ENCODE measurements around the gene PDZRN3. TPM values are rescaled to one million over a fixed set of nuclear protein-coding genes. Genes with fewer than 3 reads are reported as not detected.

PDZRN3 gene
- total RNA-seq, 1 experiment from 2014 or later: 0.17 TPM

DNA sequence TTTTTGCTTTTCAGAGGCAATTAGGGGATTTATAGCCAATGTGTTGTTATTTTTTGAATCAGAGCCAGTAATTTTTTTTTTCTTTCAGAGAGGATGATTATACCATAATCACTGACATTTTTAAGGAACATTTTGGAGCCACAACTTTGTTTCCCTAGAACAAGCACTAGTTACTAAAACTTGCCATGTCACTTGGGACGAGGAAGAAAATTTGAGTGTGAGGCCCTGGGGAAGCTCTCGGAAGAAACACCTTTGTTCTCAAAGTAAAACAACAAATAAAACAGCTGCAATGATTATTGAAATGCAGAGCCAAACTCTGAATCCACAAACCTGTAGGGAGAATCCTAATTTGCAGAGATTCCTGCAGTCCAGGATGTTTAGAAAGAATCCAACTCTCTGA lies 69.7 kb downstream of the PDZRN3 start:
- POLR2A ChIA-PET: no interaction called here
- H3K4me3 ChIP-seq (replicated peaks in 1 of 2; ENCODE audit: low read depth in 1 of 2, low read length in 2 of 2): no peak overlapping the region

More for the DNA sequence above, 69.7 kb downstream of the PDZRN3 start:
- no peaks in the 10 kb centered on the region for H3K9me2 ChIP-seq (ENCODE audit: insufficient read depth)
- no peaks in the 10 kb centered on the region for H3K27me3 ChIP-seq (ENCODE audit: insufficient read depth, low read length)
- no peak overlapping the region for H2AFZ ChIP-seq (ENCODE audit: low read depth, low read length, poor library complexity, severe bottlenecking)
- DNase-seq (ENCODE audit: low read depth, low spot score): no peak
- intact Hi-C loops (cut with micrococcal nuclease): no loop called here
- H3K36me3 ChIP-seq (ENCODE audit: control insufficient read depth in 1 of 2, insufficient read depth in 2 of 2, low read length in 2 of 2): no peaks in the 10 kb centered on the region
- TF ChIP-seq TCF7L2 (IDR thresholded peaks at IDR 0.05; ENCODE audit: borderline replicate concordance, extremely low read depth, insufficient read depth, insufficient read length): no peak
- TF ChIP-seq EGR1 (IDR thresholded peaks at IDR 0.05; ENCODE audit: low read depth): no peak
- TF ChIP-seq, protein P1, sequence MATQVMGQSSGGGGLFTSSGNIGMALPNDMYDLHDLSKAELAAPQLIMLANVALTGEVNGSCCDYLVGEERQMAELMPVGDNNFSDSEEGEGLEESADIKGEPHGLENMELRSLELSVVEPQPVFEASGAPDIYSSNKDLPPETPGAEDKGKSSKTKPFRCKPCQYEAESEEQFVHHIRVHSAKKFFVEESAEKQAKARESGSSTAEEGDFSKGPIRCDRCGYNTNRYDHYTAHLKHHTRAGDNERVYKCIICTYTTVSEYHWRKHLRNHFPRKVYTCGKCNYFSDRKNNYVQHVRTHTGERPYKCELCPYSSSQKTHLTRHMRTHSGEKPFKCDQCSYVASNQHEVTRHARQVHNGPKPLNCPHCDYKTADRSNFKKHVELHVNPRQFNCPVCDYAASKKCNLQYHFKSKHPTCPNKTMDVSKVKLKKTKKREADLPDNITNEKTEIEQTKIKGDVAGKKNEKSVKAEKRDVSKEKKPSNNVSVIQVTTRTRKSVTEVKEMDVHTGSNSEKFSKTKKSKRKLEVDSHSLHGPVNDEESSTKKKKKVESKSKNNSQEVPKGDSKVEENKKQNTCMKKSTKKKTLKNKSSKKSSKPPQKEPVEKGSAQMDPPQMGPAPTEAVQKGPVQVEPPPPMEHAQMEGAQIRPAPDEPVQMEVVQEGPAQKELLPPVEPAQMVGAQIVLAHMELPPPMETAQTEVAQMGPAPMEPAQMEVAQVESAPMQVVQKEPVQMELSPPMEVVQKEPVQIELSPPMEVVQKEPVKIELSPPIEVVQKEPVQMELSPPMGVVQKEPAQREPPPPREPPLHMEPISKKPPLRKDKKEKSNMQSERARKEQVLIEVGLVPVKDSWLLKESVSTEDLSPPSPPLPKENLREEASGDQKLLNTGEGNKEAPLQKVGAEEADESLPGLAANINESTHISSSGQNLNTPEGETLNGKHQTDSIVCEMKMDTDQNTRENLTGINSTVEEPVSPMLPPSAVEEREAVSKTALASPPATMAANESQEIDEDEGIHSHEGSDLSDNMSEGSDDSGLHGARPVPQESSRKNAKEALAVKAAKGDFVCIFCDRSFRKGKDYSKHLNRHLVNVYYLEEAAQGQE (IDR thresholded peaks at IDR 0.05; ENCODE audit: low read depth): no peak
- no peak for TF ChIP-seq ZNF274 (IDR thresholded peaks at IDR 0.05; ENCODE audit: low read depth, low read length)
- TF ChIP-seq ZBTB33 (IDR thresholded peaks at IDR 0.05; ENCODE audit: extremely low read depth, insufficient replicate concordance, low read length): no peak
- TF ChIP-seq POLR2A (IDR thresholded peaks at IDR 0.05; ENCODE audit: borderline replicate concordance, extremely low read depth, insufficient read depth, insufficient read length): no peak
- TF ChIP-seq CBX3 (IDR thresholded peaks at IDR 0.05; ENCODE audit: low read depth): no peak
- ChIA-PET RAD21 (ENCODE audit: low non-redundant PET in 1 of 2, low total read pairs in 2 of 2, uncharacterized antibody in 2 of 2, unreplicated experiment in 2 of 2) (no interaction called here), CTCF (no interaction called here)
- no peak overlapping the region for H3K4me2 ChIP-seq (ENCODE audit: low read length)
- no TSS peak for BruUV-seq (replicated peaks)
- H4K20me1 ChIP-seq (ENCODE audit: insufficient read depth): no peaks in the 10 kb centered on the region
- H3K9ac ChIP-seq (ENCODE audit: low read length): no peak overlapping the region
- no peak for ATAC-seq
- H3K79me2 ChIP-seq (ENCODE audit: insufficient read depth, low read length): no peaks in the 10 kb centered on the region
- no peaks in the 10 kb centered on the region for H3K4me1 ChIP-seq (ENCODE audit: control insufficient read depth in 1 of 2, insufficient read depth in 2 of 2, low read length in 2 of 2)
- H3K27ac ChIP-seq (ENCODE audit: low read depth, low read length): no peak overlapping the region
- H3K9me3 ChIP-seq (ENCODE audit: control insufficient read depth in 1 of 2, insufficient read depth in 1 of 2, low read depth in 1 of 2, low read length in 2 of 2): no peaks in the 10 kb centered on the region; a peak in 1 of 4 replicates

All from HCT116 (cell line).